ENCODE data around the gene OLFM2.
A peak's percentile ranks its signal among the peaks of the same experiment; 100 is the strongest.

The OLFM2 gene

GRCh38 chr19:9936326-9937000 lies at the start of gene OLFM2:
Gene OLFM2, minus strand, starts transcription at chr19:9936515. Its CDS starts 149 bp downstream, at chr19:9936366.
- Mint-ChIP-seq H3K4me3 (peak within 1 kb of the TSS; percentile 53), H3K4me1 (ENCODE audit: low read depth) (peaks cover 10% of the 10 kb centered on the region), H3K9me3 (no peaks in the 10 kb centered on the region), H3K27ac (no peak within 1 kb of the TSS), H3K27me3 (ENCODE audit: low read depth) (peaks cover 39% of the 10 kb centered on the region), H3K36me3 (ENCODE audit: low read depth) (no peaks in the 10 kb centered on the region)
- DNase-seq (ENCODE audit: low spot score), result no peak

DNA sequence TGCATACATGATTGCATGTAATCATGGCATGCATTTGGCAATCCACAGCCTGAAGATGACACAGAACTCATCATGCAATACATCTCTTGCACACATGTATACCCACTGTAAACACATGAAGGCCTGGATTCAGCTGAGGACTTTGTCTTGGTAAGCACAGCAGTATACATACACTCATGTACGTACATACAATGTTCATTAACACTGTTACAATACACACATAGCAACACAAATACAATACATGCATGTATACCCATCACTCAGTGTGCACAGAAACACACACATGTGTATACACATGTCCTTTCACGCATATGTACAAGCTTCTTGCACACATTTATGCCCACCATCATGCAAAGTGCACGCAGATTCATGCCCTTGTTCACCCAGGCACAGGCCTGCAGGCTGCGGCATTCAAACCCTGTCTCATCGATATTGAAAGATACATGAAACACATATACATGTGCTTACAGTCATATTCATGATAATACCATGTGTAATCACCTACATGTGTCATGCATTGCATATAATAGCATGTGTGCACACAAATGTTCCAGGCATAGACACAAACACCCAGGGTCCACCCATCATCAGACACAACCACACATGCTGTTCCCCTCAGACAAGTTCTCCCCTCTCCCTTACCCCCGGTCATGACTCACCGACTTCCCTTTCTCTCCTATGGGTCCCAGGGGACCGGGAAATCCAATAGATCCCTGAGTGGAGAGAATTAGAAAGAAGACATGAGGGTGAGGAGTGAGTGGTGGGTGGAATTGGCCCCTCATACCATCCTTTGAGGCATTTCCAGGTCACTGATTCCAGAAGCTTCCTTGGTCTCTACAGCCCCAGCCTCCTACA lies 45.3 kb upstream of the OLFM2 start:
- H3K27ac Mint-ChIP-seq, result no peak overlapping the region
- no peaks in the 10 kb centered on the region for H3K4me1 Mint-ChIP-seq (ENCODE audit: low read depth)
- H3K36me3 Mint-ChIP-seq (ENCODE audit: low read depth), result no peaks in the 10 kb centered on the region
- no peak overlapping the region for H3K4me3 Mint-ChIP-seq
- no peak for DNase-seq (ENCODE audit: low spot score)
- no peaks in the 10 kb centered on the region for H3K9me3 Mint-ChIP-seq
- H3K27me3 Mint-ChIP-seq (ENCODE audit: low read depth), result peaks cover 5% of the 10 kb centered on the region

DNA sequence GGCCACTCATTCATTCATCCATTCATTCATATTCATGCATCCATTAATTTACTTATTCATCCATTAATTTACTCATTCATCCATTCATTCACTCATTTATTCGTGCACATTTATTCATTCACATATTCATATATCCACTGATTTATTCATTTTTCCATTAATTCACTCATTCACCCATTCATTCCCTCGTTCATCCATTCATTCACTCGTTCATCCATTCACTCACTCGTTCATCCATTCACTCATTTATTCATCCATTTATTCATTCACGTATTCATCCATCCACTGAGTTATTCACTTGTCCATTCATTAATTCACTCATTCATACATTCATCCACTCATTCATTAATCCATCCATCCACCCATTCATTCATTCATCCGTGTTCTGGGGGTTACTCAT lies 35.8 kb upstream of the OLFM2 start:
- H3K27me3 Mint-ChIP-seq (ENCODE audit: low read depth), result peaks cover 6% of the 10 kb centered on the region
- no peak overlapping the region for H3K27ac Mint-ChIP-seq

DNA sequence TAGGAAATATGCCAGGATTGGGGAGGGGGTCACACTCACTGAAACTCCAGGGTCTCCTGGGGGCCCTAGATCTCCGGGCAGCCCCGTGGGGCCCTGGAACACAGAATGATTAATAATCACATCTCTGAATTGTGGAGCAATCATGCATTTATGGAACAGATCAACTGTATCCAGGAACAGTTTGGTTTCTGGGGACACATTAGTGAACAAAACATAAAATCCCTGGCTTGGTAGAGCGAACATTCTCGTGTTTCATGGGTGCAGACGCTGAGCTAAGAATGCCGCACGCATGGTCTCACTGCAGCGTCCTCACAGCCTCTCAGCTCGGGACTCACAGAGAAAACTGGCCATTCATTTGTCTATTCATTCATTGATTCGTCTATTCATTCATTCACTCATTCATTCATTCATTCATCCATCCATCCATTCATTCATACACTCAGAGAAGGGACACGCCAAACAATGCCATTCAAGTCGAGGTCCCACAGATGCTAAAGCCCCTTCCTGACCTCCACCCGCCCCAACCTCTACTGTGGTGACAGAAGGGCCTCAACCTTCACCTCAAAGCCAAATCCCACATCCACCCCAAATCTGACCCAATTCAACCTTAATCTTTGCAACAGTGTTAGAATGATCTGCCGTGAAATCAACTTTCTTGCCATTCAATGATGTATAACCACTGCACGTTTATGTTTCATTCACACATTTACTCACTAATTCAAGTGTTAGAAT lies 35.0 kb upstream of the OLFM2 start:
- Mint-ChIP-seq H3K9me3 (no peaks in the 10 kb centered on the region), H3K4me1 (ENCODE audit: low read depth) (peaks cover 3% of the 10 kb centered on the region), H3K36me3 (ENCODE audit: low read depth) (no peaks in the 10 kb centered on the region), H3K4me3 (no peak overlapping the region), H3K27ac (no peak overlapping the region), H3K27me3 (ENCODE audit: low read depth) (peaks cover 10% of the 10 kb centered on the region)
- no peak for DNase-seq (ENCODE audit: low spot score)

More for the DNA sequence above, 35.8 kb upstream of the OLFM2 start:
- H3K9me3 Mint-ChIP-seq, result no peaks in the 10 kb centered on the region
- no peaks in the 10 kb centered on the region for H3K4me1 Mint-ChIP-seq (ENCODE audit: low read depth)
- no peaks in the 10 kb centered on the region for H3K36me3 Mint-ChIP-seq (ENCODE audit: low read depth)
- no peak for DNase-seq (ENCODE audit: low spot score)
- no peak overlapping the region for H3K4me3 Mint-ChIP-seq

DNA sequence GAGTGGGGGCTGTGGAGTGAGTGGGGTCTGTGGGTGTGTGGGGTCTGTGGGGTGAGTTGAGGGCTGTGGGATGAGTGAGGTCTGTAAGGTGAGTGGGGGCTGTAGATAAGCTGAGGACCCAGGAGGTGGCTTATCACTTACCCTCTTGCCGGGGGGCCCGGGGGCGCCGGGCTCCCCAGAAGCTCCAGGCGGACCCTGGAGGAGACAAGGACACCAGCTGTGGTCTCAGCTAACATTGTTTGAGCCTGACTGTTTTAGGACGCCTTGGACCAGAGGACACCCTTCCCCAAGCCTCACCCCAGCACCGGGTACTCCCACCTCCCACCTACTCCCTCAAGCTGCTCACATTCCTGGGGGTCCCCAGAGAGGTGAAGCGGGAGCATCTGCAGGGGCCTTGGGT lies 34.2 kb upstream of the OLFM2 start:
- peaks cover 3% of the 10 kb centered on the region for H3K4me1 Mint-ChIP-seq (ENCODE audit: low read depth)

DNA sequence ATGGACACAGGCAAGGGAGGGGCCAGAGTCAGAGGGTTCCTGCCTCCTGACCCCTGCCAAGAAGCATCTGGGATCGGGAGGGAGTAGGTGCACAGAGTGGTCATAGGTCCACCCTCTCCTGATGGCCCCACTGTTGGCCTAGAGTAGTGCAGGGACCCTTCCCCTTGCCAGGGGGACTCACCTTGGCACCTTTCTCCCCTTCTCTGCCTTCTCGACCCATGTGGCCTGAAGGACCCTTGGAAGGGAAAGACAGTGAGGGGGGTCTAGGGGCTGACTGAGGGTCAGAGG lies 33.3 kb upstream of the OLFM2 start:
- Mint-ChIP-seq H3K27ac (no peak overlapping the region), H3K4me1 (ENCODE audit: low read depth) (peaks cover 3% of the 10 kb centered on the region), H3K4me3 (no peak overlapping the region), H3K27me3 (ENCODE audit: low read depth) (peaks cover 17% of the 10 kb centered on the region), H3K9me3 (no peaks in the 10 kb centered on the region), H3K36me3 (ENCODE audit: low read depth) (no peaks in the 10 kb centered on the region)
- DNase-seq (ENCODE audit: low spot score), result no peak

More for the DNA sequence above, 34.2 kb upstream of the OLFM2 start:
- DNase-seq (ENCODE audit: low spot score), result no peak
- H3K4me3 Mint-ChIP-seq, result no peak overlapping the region
- H3K36me3 Mint-ChIP-seq (ENCODE audit: low read depth), result no peaks in the 10 kb centered on the region
- peaks cover 17% of the 10 kb centered on the region for H3K27me3 Mint-ChIP-seq (ENCODE audit: low read depth)
- H3K9me3 Mint-ChIP-seq, result no peaks in the 10 kb centered on the region
- no peak overlapping the region for H3K27ac Mint-ChIP-seq

GRCh38 chr19:9968820-9969687 lies 32.7 kb upstream of the OLFM2 start:
- H3K27ac Mint-ChIP-seq, result no peak overlapping the region
- no peak overlapping the region for H3K4me3 Mint-ChIP-seq
- no peaks in the 10 kb centered on the region for H3K9me3 Mint-ChIP-seq
- no peak for DNase-seq (ENCODE audit: low spot score)
- peaks cover 17% of the 10 kb centered on the region for H3K27me3 Mint-ChIP-seq (ENCODE audit: low read depth)
- H3K36me3 Mint-ChIP-seq (ENCODE audit: low read depth), result no peaks in the 10 kb centered on the region
- H3K4me1 Mint-ChIP-seq (ENCODE audit: low read depth), result peaks cover 3% of the 10 kb centered on the region

DNA sequence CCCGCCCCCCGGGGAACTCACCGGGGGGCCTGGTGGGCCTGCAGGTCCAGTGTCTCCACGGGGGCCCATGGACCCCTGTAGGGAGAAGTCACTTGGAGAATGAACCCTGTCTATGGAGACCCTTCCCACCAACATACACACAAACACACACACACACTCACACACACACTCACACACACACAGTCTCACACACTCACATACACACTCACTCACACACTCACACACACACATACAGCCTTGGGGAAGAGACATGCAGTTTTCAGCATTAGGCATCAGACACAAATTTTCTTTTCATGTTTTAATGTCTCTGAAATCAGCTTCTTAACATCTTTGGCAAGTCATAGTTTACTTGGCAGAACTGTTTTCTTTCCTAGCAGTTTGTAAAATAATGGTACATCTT lies 31.0 kb upstream of the OLFM2 start:
- H3K4me1 Mint-ChIP-seq (ENCODE audit: low read depth), result peaks cover 3% of the 10 kb centered on the region
- H3K4me3 Mint-ChIP-seq, result no peak overlapping the region
- H3K9me3 Mint-ChIP-seq, result no peaks in the 10 kb centered on the region
- no peak overlapping the region for H3K27ac Mint-ChIP-seq
- peaks cover 17% of the 10 kb centered on the region for H3K27me3 Mint-ChIP-seq (ENCODE audit: low read depth)
- H3K36me3 Mint-ChIP-seq (ENCODE audit: low read depth), result no peaks in the 10 kb centered on the region
- no peak for DNase-seq (ENCODE audit: low spot score)

DNA sequence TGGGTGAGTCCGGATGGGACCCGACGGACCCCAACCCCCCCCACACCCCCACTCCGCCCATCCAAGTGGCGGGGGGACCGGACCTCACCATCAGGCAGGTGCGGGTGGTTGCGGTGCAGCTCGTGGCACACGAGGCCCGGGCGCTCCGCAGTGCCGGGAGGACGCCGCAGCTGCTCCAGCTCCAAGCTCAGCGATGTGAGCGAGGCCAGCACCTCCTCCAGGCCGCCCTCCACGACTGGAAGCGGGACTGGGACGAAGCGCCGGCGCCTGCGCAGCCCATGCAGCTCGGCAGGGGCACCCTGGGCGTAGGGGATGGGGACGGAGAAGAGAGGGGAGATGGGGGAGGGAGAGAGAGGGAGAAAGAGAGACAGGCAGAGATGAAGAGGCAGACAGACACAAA lies 30.1 kb upstream of the OLFM2 start:
- H3K36me3 Mint-ChIP-seq (ENCODE audit: low read depth), result no peaks in the 10 kb centered on the region
- no peak overlapping the region for H3K27ac Mint-ChIP-seq
- no peak for DNase-seq (ENCODE audit: low spot score)
- H3K4me1 Mint-ChIP-seq (ENCODE audit: low read depth), result peaks cover 3% of the 10 kb centered on the region
- no peak overlapping the region for H3K4me3 Mint-ChIP-seq
- H3K27me3 Mint-ChIP-seq (ENCODE audit: low read depth), result peaks cover 17% of the 10 kb centered on the region
- no peaks in the 10 kb centered on the region for H3K9me3 Mint-ChIP-seq

DNA sequence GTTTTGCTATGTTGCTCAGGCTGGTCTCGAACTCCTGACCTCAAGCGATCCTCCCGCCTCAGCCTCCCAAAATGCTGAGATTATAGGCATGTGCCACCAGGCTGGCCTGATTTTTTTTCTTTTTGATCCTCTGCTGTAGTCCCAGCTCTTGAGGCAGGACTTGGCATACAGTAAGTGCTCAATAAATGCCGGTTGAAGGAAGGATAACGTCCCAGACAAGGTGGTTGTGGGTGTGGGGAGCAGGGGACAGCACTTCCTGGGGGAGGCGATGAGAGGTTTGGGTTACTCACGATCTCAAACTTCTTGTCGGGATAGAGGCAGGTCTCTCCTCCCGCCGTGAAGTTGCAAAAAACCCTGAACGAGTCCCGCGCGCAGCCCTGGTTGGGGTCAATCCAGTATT lies 29.7 kb upstream of the OLFM2 start:
- Mint-ChIP-seq H3K27ac (no peak overlapping the region), H3K27me3 (ENCODE audit: low read depth) (peaks cover 17% of the 10 kb centered on the region), H3K4me1 (ENCODE audit: low read depth) (peaks cover 3% of the 10 kb centered on the region), H3K4me3 (no peak overlapping the region), H3K9me3 (no peaks in the 10 kb centered on the region), H3K36me3 (ENCODE audit: low read depth) (no peaks in the 10 kb centered on the region)
- DNase-seq (ENCODE audit: low spot score), result no peak

- peaks cover 14% of the 10 kb centered on the region for H3K27me3 Mint-ChIP-seq (ENCODE audit: low read depth)
- DNase-seq (ENCODE audit: low spot score), result no peak
Measured at GRCh38 chr19:9962623-9963290, 26.4 kb upstream of the OLFM2 start.

GRCh38 chr19:9961103-9961502 lies 24.8 kb upstream of the OLFM2 start:
- H3K27ac Mint-ChIP-seq, result no peak overlapping the region
- DNase-seq (ENCODE audit: low spot score), result no peak
- H3K36me3 Mint-ChIP-seq (ENCODE audit: low read depth), result no peaks in the 10 kb centered on the region

More at GRCh38 chr19:9962623-9963290, 26.4 kb upstream of the OLFM2 start:
- Mint-ChIP-seq H3K4me1 (ENCODE audit: low read depth) (peaks cover 3% of the 10 kb centered on the region), H3K36me3 (ENCODE audit: low read depth) (no peaks in the 10 kb centered on the region), H3K4me3 (no peak overlapping the region), H3K27ac (no peak overlapping the region), H3K9me3 (no peaks in the 10 kb centered on the region)

DNA sequence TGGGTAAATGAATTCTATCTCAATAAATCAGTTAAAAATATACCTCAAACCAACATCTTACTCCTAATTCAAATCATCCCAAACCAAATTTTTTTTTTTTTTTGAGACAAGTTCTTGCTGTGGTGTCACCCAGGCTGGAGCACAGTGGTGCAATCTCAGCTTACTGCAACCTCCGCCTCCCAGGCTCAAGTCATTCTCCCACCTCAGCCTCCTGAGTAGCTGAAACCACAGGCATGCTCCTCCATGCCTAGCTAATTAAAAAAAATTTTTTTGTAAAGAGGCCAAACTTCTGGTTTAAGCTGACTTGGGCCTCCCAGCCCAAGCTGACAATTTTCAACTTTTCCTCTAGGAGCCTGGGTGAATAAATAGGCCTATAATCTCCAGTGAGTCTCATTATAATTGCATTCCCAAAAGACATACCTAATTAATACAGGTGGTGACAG lies 22.1 kb upstream of the OLFM2 start:
- H3K4me1 Mint-ChIP-seq (ENCODE audit: low read depth), result no peaks in the 10 kb centered on the region
- H3K9me3 Mint-ChIP-seq, result no peaks in the 10 kb centered on the region
- H3K27ac Mint-ChIP-seq, result no peak overlapping the region
- H3K4me3 Mint-ChIP-seq, result no peak overlapping the region
- H3K36me3 Mint-ChIP-seq (ENCODE audit: low read depth), result no peaks in the 10 kb centered on the region
- DNase-seq (ENCODE audit: low spot score), result no peak
- H3K27me3 Mint-ChIP-seq (ENCODE audit: low read depth), result no peaks in the 10 kb centered on the region

More at GRCh38 chr19:9961103-9961502, 24.8 kb upstream of the OLFM2 start:
- Mint-ChIP-seq H3K27me3 (ENCODE audit: low read depth) (peaks cover 6% of the 10 kb centered on the region), H3K4me3 (no peak overlapping the region), H3K4me1 (ENCODE audit: low read depth) (no peaks in the 10 kb centered on the region), H3K9me3 (no peaks in the 10 kb centered on the region)

Data from T-helper 2 cell treated with Interferon-gamma antibody and Interleukin-4, amounts not matched to agents 5 μg/mL and 100 μg/mL, for 36 hours (primary cell).